Parathyroid adenoma (tissue), 2 donors: ENCODE measurements around the gene NOM1.
"Not testable (repeated sequence)": the region's sequence is repeated elsewhere in the genome, so short reads cannot be mapped to it uniquely, and the experiment has no call there.

Experiments
- H2AFZ ChIP-seq: fragments of 300-600 bp; sonication (generic); one replicate; pipeline ENCODE4 v1.7.0; 2017; ENCODE audit warnings: antibody characterized with exemption, mild to moderate bottlenecking
- H3K27ac ChIP-seq: fragments of 300-600 bp; sonication (generic); one replicate; pipeline ENCODE4 v1.7.0; 2017
- H3K27me3 ChIP-seq: fragments of 300-600 bp; sonication (generic); one replicate; pipeline ENCODE4 v1.7.0; 2017; ENCODE audit warnings: low read length; ENCODE audit not compliant: control insufficient read depth, insufficient read depth
- H3K36me3 ChIP-seq: fragments of 300-600 bp; sonication (generic); one replicate; pipeline ENCODE4 v1.7.0; 2017; ENCODE audit warnings: low read length; ENCODE audit not compliant: control insufficient read depth, insufficient read depth
- H3K4me1 ChIP-seq: fragments of 300-600 bp; sonication (generic); one replicate; pipeline ENCODE4 v1.7.0; 2017; ENCODE audit warnings: control low read depth
- H3K4me2 ChIP-seq: fragments of 300-600 bp; sonication (generic); one replicate; pipeline ENCODE4 v1.7.0; 2017; ENCODE audit warnings: low read length
- H3K4me3 ChIP-seq: fragments of 300-600 bp; sonication (generic); one replicate; pipeline ENCODE4 v1.7.0; 2017; ENCODE audit warnings: low read depth, low read length
- H3K79me2 ChIP-seq: fragments of 300-600 bp; sonication (generic); one replicate; pipeline ENCODE4 v1.7.0; 2017; ENCODE audit warnings: control low read depth
- H3K9ac ChIP-seq: fragments of 300-600 bp; sonication (generic); one replicate; pipeline ENCODE4 v1.7.0; 2017; ENCODE audit warnings: mild to moderate bottlenecking
- H3K9me3 ChIP-seq: fragments of 300-600 bp; sonication (generic); one replicate; pipeline ENCODE4 v1.7.0; 2017; ENCODE audit warnings: low read length; ENCODE audit not compliant: control insufficient read depth
- CTCF ChIP-seq: fragments of 300-600 bp; sonication (generic); IDR thresholded peaks from one replicate; pipeline ENCODE4 v1.7.0; 2017; ENCODE audit warnings: antibody characterized with exemption, mild to moderate bottlenecking
- donor health status: primary hyperparathyroidism.

Gene NOM1

DNA sequence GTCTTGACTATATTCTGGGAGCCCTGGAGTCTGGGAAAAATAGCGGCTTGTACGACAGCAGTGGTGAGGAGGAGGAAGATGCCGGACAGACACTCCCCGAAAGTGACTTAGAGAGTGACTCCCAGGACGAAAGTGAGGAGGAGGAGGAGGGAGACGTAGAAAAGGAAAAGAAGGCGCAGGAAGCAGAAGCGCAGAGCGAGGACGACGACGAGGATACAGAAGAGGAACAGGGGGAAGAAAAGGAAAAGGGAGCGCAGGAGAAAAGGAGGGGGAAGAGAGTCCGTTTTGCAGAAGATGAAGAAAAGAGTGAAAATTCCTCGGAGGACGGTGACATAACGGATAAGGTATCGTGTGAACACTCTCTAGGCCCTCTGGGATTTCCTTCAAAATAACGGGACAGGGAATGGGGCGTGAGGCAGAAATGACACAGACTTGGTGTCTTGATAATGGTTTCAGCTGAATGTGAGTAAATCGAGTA, 908 bp downstream of the NOM1 start:
- Histone ChIP-seq H3K9ac (peak overlapping the region; percentile 67), H3K4me3 (peak overlapping the region; percentile 89), H3K9me3 (no peaks in the 10 kb centered on the region), H2AFZ (peak overlapping the region; percentile 98), H3K36me3 (no peaks in the 10 kb centered on the region), H3K4me1 (peaks cover 7% of the 10 kb centered on the region), H3K27ac (no peak overlapping the region), H3K79me2 (peaks cover 22% of the 10 kb centered on the region), H3K27me3 (no peaks in the 10 kb centered on the region), H3K4me2 (peak overlapping the region; percentile 84)
- TF ChIP-seq CTCF = no peak

DNA sequence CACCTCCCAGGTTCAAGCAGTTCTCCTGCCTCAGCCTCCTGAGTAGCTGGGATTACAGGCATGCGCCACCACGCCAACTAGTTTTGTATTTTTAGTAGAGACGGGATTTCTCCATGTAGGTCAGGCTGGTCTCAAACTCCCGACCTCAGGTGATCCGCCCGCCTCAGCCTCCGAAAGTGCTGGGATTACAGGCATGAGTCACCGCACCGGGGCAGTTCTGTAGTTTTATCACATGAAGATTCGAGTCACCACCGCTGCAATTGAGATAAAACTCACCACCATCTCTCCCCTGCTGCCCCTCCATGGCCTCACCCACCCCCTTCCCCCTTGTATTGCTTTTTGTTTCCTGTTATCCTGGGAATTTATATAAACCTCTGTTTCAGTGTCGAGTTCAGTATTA, 3.7 kb downstream of the NOM1 start:
- H3K27me3 ChIP-seq, H3K4me1 ChIP-seq, H3K27ac ChIP-seq, H3K4me3 ChIP-seq, H3K4me2 ChIP-seq, H2AFZ ChIP-seq, H3K9ac ChIP-seq, H3K36me3 ChIP-seq, H3K9me3 ChIP-seq: not testable (repeated sequence)
- H3K79me2 ChIP-seq = peaks cover 22% of the 10 kb centered on the region

DNA sequence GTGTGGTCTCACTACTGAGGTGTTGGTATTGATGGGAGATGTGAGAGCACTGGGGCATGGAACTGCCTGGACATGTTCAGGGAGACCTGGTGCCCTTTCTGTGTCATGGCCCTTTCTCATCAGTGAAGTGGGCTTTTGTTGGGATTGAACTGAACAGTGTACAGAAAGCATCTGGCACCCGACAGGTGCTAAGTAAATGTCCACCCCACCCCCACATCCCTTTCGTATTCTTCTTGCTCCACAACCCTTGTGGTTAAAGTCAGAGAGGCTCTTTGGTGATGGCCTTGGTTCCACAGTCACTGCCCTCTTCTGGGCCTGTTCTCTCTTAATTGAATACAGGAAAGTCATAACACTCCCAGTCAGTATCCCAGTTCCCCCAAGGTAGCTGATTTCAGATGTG, 5.4 kb downstream of the NOM1 start:
- no peak for TF ChIP-seq CTCF
- Histone ChIP-seq H3K4me3 (no peak overlapping the region), H3K9ac (no peak overlapping the region), H3K36me3 (no peaks in the 10 kb centered on the region), H3K4me2 (no peak overlapping the region), H3K9me3 (no peaks in the 10 kb centered on the region), H3K27ac (no peak overlapping the region), H2AFZ (no peak overlapping the region), H3K79me2 (peaks cover 22% of the 10 kb centered on the region), H3K4me1 (peaks cover 7% of the 10 kb centered on the region), H3K27me3 (no peaks in the 10 kb centered on the region)

GRCh38 chr7:156956727-156957126, 7.2 kb downstream of the NOM1 start:
- H3K27ac ChIP-seq = no peak overlapping the region
- no peaks in the 10 kb centered on the region for H3K36me3 ChIP-seq
- H3K9me3 ChIP-seq = no peaks in the 10 kb centered on the region
- H3K4me2 ChIP-seq = peak overlapping the region; percentile 41
- no peak overlapping the region for H2AFZ ChIP-seq
- no peaks in the 10 kb centered on the region for H3K27me3 ChIP-seq
- H3K4me3 ChIP-seq = no peak overlapping the region
- no peak for TF ChIP-seq CTCF
- H3K79me2 ChIP-seq = peaks cover 9% of the 10 kb centered on the region
- no peaks in the 10 kb centered on the region for H3K4me1 ChIP-seq
- H3K9ac ChIP-seq = no peak overlapping the region

GRCh38 chr7:156962145-156962544, 12.6 kb downstream of the NOM1 start:
- H2AFZ ChIP-seq = no peak overlapping the region
- no peak overlapping the region for H3K4me2 ChIP-seq
- H3K9me3 ChIP-seq = no peaks in the 10 kb centered on the region
- no peaks in the 10 kb centered on the region for H3K4me1 ChIP-seq
- H3K9ac ChIP-seq = no peak overlapping the region
- no peak for TF ChIP-seq CTCF
- no peak overlapping the region for H3K4me3 ChIP-seq
- H3K36me3 ChIP-seq = no peaks in the 10 kb centered on the region
- H3K27ac ChIP-seq = no peak overlapping the region
- peaks cover 2% of the 10 kb centered on the region for H3K79me2 ChIP-seq
- no peaks in the 10 kb centered on the region for H3K27me3 ChIP-seq
